GM23338 (cell line): ENCODE results near the gene BCKDHA.

Source experiments
- CREB1 ChIP-seq: fragments of 250-450 bp; sonication (Bioruptor Pico); IDR thresholded peaks from 2 replicates; pipeline ENCODE4 v1.5.0; 2020; ENCODE audit warnings: low read depth, mild to moderate bottlenecking, moderate library complexity
- EZH2 ChIP-seq: fragments of 200-600 bp; sonication (generic); IDR thresholded peaks from one replicate; pipeline ENCODE4 v1.8.0; 2017; ENCODE audit warnings: antibody characterized with exemption, mild to moderate bottlenecking, low read depth; ENCODE audit not compliant: unreplicated experiment
- EZH2phosphoT487 ChIP-seq: fragments of 200-600 bp; sonication (generic); IDR thresholded peaks from one replicate; pipeline ENCODE4 v1.8.1; 2018; ENCODE audit warnings: antibody characterized with exemption; ENCODE audit not compliant: unreplicated experiment
- JUNB ChIP-seq: IDR thresholded peaks from one replicate; pipeline ENCODE4 v1.6.1; 2016; ENCODE audit warnings: antibody characterized with exemption; ENCODE audit not compliant: unreplicated experiment
- NANOG ChIP-seq: IDR thresholded peaks from 2 replicates; pipeline ENCODE4 v1.6.1; 2016; ENCODE audit warnings: antibody characterized with exemption, borderline replicate concordance
- POLR2AphosphoS5 ChIP-seq: IDR thresholded peaks from 2 replicates; pipeline ENCODE4 v1.6.1; 2016; ENCODE audit warnings: antibody characterized with exemption, low read depth
- ZNF114 ChIP-seq: fragments of 250-450 bp; sonication (Bioruptor Pico); IDR thresholded peaks from 2 replicates; pipeline ENCODE4 v1.5.0; 2020; ENCODE audit warnings: mild to moderate bottlenecking, moderate library complexity
- TF ChIP-seq, protein P1 (sequence below), 2 experiments: fragments of 200-600 bp in 1 of 2; sonication (generic) in 1 of 2; conservative IDR thresholded peaks; 2 replicates each; pipeline versions ENCODE4 v1.5.1 to v1.6.1; 2016 to 2017; ENCODE audit warnings: antibody characterized with exemption in 2 of 2, low read depth in 2 of 2, mild to moderate bottlenecking in 2 of 2, moderate library complexity in 1 of 2
- TF ChIP-seq, protein P2 (sequence below): fragments of 250-450 bp; sonication (Bioruptor Pico); IDR thresholded peaks from 2 replicates; pipeline ENCODE4 v1.5.0; 2020; ENCODE audit warnings: mild to moderate bottlenecking, moderate library complexity

DNA sequence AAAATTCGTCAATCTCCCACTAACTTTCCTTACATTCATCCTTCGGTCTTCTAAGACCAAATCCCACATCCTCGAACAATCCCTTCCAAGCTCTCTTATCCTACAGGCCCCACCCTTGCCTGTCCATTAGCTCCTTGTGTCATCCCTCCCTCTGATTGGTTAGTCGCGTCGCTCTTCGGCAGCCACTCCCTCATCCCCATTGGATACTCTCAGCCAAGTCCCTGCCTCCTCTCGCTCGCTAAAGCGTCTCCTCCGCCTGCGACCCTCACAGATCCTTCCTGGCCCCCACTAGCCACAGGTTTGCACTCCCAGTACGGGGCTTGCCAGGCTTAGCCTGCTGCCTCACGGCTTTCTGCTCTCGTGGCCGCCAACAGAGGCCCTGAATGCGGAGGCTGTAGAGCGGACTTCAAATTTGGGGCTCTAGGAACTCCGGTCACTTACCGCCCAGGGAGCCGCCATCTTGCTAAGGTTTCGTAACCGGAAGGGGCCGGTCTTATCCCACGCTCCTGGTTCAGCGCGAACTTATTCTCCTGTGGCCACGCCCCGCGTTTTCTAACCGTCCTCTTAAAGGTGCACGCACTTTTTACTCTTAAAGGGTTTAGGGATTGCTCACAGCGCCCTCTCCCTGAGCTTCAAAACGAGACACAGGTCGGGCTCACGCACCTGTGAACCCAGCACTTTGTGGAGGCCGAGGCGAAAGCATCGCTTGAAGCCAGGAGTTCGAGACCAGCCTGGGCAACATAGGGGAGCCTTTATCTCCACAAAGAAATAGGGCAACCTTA is 42.0 kb downstream of the BCKDHA start, which contains the start of gene DMAC2:
- TF ChIP-seq, protein P1, sequence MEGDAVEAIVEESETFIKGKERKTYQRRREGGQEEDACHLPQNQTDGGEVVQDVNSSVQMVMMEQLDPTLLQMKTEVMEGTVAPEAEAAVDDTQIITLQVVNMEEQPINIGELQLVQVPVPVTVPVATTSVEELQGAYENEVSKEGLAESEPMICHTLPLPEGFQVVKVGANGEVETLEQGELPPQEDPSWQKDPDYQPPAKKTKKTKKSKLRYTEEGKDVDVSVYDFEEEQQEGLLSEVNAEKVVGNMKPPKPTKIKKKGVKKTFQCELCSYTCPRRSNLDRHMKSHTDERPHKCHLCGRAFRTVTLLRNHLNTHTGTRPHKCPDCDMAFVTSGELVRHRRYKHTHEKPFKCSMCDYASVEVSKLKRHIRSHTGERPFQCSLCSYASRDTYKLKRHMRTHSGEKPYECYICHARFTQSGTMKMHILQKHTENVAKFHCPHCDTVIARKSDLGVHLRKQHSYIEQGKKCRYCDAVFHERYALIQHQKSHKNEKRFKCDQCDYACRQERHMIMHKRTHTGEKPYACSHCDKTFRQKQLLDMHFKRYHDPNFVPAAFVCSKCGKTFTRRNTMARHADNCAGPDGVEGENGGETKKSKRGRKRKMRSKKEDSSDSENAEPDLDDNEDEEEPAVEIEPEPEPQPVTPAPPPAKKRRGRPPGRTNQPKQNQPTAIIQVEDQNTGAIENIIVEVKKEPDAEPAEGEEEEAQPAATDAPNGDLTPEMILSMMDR (conservative IDR thresholded peaks at IDR 0.05; ENCODE audit: low read depth in 2 of 2) = peak; percentile 60 to 80
- TF ChIP-seq JUNB (no peak), CREB1 (CRISPR knock-in tag) (peak; percentile 36; the same call in 1 of the 2 replicates), POLR2AphosphoS5 (peak; percentile 81), EZH2 (no peak), ZNF114 (CRISPR knock-in tag) (no peak), EZH2phosphoT487 (no peak), NANOG (no peak)
- TF ChIP-seq, protein P2, sequence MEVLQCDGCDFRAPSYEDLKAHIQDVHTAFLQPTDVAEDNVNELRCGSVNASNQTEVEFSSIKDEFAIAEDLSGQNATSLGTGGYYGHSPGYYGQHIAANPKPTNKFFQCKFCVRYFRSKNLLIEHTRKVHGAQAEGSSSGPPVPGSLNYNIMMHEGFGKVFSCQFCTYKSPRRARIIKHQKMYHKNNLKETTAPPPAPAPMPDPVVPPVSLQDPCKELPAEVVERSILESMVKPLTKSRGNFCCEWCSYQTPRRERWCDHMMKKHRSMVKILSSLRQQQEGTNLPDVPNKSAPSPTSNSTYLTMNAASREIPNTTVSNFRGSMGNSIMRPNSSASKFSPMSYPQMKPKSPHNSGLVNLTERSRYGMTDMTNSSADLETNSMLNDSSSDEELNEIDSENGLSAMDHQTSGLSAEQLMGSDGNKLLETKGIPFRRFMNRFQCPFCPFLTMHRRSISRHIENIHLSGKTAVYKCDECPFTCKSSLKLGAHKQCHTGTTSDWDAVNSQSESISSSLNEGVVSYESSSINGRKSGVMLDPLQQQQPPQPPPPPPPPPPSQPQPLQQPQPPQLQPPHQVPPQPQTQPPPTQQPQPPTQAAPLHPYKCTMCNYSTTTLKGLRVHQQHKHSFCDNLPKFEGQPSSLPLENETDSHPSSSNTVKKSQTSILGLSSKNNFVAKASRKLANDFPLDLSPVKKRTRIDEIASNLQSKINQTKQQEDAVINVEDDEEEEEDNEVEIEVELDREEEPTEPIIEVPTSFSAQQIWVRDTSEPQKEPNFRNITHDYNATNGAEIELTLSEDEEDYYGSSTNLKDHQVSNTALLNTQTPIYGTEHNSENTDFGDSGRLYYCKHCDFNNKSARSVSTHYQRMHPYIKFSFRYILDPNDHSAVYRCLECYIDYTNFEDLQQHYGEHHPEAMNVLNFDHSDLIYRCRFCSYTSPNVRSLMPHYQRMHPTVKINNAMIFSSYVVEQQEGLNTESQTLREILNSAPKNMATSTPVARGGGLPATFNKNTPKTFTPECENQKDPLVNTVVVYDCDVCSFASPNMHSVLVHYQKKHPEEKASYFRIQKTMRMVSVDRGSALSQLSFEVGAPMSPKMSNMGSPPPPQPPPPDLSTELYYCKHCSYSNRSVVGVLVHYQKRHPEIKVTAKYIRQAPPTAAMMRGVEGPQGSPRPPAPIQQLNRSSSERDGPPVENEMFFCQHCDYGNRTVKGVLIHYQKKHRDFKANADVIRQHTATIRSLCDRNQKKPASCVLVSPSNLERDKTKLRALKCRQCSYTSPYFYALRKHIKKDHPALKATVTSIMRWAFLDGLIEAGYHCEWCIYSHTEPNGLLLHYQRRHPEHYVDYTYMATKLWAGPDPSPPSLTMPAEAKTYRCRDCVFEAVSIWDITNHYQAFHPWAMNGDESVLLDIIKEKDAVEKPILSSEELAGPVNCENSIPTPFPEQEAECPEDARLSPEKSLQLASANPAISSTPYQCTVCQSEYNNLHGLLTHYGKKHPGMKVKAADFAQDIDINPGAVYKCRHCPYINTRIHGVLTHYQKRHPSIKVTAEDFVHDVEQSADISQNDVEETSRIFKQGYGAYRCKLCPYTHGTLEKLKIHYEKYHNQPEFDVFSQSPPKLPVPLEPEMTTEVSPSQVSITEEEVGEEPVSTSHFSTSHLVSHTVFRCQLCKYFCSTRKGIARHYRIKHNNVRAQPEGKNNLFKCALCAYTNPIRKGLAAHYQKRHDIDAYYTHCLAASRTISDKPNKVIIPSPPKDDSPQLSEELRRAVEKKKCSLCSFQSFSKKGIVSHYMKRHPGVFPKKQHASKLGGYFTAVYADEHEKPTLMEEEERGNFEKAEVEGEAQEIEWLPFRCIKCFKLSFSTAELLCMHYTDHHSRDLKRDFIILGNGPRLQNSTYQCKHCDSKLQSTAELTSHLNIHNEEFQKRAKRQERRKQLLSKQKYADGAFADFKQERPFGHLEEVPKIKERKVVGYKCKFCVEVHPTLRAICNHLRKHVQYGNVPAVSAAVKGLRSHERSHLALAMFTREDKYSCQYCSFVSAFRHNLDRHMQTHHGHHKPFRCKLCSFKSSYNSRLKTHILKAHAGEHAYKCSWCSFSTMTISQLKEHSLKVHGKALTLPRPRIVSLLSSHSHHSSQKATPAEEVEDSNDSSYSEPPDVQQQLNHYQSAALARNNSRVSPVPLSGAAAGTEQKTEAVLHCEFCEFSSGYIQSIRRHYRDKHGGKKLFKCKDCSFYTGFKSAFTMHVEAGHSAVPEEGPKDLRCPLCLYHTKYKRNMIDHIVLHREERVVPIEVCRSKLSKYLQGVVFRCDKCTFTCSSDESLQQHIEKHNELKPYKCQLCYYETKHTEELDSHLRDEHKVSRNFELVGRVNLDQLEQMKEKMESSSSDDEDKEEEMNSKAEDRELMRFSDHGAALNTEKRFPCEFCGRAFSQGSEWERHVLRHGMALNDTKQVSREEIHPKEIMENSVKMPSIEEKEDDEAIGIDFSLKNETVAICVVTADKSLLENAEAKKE = no peak
